Sciatic nerve (tissue), 2 donors: Measurements from ENCODE around the gene TBPL1. TPM values are rescaled to one million over a fixed set of nuclear protein-coding genes. Genes with fewer than 3 reads are reported as not detected.
"Not testable (repeated sequence)": the region's sequence is repeated elsewhere in the genome, so short reads cannot be mapped to it uniquely, and the experiment has no call there.

Experiments
- ATAC-seq: fragments of 200-7000 bp; cut with Tn5 transposase; one replicate; pipeline ENCODE4 v1.9.1; 2020; ENCODE audit warnings: mild to moderate bottlenecking, moderate library complexity
- DNase-seq: peaks from one replicate; pipeline ENCODE4 v3.0.0-alpha.2; 2020; ENCODE audit warnings: low spot score
- intact Hi-C: fragments of 100-400 bp; cut with DNase I; formaldehyde crosslinking; loops from one replicate; pipeline ENCODE4 v1.14.2; 2022
- total RNA-seq: library from RNA; stranded (reverse); fragmentation: NEBNext Ultra II Directional; extraction: Animal tissue kit (Norgen Biotek cat#: 25700); gene quantifications from one replicate; pipeline ENCODE4 v1.2.1, GENCODE V29; 2021
- donor health status: DM: no; HTN: no; CAD: no.
- donor health status: DM: no; HTN: no; CAD: no.

The TBPL1 gene
- total RNA-seq, 1 donor from 2014 or later = 18.5 TPM

DNA sequence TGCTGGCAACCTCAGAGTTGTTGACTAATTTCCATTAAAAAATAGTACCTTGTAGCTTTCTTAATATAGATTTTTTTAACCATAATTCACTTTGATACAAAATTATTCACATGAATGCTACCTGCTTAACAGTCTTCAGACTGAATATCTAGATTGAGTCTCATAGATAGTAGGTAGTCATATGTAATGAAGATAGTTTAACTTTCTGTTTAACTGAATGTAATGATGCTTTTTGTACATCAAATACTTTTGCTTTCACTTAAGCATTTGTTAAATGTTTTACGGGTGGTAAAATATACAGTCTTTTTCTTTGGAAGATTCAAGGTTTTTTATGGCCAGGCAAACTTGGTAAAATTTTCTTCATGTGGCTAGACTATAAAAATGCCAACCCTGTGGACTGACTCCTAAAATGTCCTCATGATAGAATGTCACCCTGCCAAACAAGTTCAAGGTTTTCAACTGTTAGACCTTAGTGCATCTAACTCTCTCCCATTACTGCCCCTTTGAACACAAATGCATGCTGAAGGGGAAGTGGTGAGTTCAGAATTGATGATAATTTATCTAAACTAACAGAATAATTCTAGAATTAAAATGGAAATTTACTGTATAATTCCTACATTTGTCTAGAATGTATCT lies 16.4 kb downstream of the TBPL1 start:
- DNase-seq (no peak), ATAC-seq (no peak)
- intact Hi-C loops = no loop called here

DNA sequence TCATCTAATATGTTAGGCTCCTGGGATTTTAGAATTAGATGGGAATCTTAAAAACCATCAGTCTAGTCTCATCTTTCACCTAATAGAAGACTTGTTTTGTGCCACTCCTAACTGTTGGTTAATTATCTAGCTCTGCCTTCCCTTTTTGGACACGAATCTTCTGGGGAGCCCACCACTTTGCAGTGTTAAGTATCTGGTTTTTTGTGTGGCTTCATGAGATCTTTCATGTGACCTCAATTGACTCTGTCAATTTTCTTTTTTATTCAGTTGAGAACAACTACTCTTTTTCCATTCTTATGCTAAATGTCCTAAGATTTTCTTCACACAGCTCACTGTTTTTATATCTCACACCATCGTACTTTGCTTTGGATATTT lies 16.9 kb downstream of the TBPL1 start:
- intact Hi-C loops = no loop called here

DNA sequence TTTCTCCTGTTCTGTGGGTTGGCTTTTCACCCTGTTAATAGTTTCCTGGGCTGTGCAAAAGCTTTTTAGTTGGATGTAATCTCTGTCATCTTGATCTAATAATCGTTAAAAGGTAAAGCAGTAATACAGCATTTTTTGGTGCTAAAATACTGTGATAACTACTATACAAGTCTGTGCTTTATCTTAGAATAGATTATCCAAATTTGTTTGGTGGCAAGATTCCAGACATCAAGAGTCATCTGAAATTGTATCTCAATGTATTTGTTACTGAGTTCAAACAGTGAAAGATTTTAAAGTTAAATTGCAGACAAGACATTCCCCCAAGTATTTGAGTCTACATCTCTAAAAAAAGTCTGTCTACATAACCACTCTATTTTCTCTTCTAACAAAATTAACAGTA lies 18.8 kb downstream of the TBPL1 start:
- intact Hi-C loops = no loop called here
- no peak for ATAC-seq
- no peak for DNase-seq

More for the DNA sequence above, 16.9 kb downstream of the TBPL1 start:
- ATAC-seq = no peak
- DNase-seq = no peak

DNA sequence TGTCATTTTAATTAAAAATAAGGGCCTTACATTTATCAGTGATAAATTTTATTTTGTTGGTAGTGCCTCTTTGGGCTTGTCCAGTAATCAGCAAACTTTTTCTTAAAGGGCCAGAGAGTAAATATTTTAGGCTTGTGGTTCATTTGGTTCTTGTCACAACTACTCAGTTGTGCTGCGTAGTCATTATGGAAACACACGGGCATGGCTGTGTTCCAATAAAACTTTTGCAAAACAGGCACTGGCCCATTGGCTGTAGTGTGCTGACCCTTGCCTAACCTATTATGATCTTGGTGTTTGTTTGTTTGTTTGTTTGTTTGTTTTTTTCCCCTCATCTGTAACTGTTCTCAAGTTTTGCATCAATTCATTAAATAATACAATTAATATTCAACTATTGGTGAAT lies 19.4 kb downstream of the TBPL1 start:
- no peak for DNase-seq
- ATAC-seq = no peak
- intact Hi-C loops = no loop called here

DNA sequence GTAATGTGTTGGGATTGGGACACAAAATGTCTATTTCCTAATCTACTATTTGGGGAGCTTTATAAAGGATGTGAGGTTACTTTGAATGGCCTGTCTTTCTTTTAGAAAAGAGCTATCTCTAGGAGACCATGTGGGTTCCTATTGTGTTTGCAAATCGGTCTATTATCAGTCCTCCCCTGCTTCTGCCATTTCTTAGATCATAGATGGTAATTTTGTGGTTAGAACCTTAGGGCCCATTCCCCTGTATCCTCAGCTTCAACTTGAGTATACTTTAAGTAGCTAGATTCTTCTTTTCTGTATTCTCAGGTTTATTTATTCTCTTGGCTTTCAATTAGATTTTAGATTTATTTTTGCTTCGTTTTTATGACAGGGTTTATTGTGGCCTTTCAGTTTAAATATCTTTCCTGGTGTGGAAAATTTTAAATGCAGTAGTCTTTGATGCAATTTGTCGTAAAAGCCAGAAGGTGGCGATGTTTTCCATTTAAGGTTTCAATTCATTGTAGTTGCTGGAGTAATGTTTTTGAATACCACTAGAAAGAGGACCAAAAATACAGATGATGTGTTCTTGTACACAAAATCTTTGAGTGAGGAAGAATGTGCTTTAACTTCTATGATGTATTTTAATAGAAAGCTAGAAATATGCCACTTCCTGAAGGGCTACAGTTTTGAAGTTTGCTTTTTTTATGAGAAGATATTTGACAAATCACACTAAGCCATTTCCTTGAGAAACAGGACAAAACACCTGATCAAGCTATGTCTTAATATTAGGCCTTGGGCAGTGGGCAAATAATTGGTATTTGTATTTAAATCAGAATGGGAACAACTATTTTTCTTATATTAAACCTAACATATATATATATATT lies 20.3 kb downstream of the TBPL1 start:
- intact Hi-C loops = no loop called here
- DNase-seq (no peak), ATAC-seq (peak; percentile 57)

DNA sequence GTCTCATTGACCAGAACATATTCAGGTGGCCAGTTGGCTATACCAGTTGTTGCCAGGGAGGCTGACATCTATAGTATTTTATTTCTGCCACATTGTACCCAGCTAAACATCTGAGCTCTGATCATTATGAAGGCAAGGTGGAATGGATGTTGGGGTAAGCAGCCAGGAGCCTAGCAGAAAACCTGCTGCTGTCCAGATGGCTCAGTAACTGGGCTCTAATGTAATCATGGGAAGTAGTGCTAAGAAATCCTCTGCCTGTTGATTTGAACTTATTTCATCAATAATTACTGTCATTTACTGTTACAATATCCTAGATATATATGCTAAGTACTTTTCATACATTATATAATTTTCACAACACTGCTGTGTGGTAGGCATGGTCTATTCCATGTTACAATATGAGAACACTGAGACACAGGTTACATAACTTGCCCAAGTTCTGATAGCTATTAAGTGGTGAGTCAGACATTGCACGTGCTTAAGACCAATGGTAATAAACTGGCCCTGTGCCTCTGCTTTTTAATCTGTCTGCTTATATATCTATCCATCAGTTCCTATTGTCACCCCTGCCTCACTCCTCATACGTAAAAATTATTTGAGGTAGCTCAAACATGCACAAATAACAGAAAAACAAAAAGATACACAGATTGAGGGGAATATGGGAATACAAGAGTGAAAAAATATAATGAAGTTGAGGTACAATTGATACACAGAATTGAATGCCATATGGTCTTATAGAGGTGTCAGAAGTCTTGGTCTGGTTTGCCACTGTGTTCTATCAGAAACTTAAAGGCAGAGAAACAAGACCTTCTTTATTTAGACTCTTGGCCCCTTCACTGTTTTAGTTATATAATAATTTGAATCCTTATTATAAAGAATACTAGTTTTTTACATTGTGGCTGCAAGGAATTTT lies 25.2 kb downstream of the TBPL1 start:
- intact Hi-C loops = no loop called here
- ATAC-seq (peak; percentile 90), DNase-seq (no peak)

DNA sequence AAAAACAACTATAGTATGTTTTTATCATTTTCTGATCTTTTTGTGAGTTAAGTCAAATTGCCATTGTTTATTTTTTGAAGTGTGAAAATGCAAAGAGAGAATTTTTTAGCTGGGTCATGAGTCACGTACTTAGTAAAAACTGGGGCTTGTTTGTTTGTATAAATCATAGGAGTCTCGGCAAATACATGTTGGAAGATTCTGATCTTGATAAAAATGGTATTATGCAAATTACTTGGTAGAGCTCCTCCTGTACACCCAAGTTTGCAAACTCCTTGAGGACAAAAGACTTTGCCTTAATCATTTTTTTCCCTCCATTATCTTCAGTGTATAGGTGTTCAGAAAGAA lies 25.8 kb downstream of the TBPL1 start:
- DNase-seq = no peak
- intact Hi-C loops = no loop called here
- ATAC-seq = no peak

DNA sequence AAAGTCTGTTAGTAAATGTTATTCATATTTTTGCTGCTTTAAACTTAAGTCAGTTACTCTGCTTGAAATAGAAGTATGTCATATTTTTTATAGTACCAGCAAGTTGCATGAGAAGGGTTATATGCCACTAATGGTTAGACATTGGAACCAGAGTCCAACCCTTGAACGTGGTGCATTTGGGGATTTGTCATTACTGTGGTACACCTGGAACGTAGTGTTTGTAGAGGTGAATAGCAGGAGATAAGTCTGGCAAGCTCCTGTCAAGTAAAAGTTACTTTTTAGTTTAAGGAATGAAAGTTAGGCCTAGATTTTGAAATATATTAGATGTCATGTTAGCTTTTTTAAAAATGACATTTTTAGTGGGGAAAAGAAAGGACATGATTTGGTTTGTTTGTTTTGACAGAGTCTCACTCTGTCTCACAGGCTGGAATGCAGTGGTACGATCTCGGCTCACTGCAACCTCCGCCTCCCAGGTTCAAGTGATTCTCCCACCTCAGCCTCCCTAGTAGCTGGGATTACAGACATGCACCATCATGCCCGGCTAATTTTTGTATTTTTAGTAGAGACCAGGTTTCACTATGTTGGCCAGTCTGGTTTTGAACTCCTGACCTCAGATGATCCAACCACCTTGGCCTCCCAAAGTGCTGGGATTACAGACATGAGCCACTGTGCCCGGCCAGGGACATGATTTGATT lies 26.4 kb downstream of the TBPL1 start:
- intact Hi-C loops, ATAC-seq, DNase-seq: not testable (repeated sequence)

DNA sequence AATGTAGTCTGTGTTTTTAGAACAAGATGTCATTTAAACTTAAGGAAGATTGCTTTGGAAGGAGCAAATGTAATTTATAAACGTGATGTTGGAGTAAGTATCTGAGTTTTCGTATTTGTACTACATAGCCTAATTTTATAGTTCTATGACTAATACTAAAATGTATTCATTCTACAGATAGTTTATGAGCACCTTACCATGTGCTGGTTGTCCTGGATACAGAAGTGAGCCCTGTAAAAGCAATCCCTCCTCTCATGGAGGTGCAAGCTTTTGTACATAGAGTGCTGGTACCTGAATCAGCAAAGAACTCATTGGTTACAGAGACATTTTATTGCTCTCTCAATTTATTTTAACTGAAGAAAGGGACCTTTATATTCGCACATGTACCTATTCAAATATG lies 27.1 kb downstream of the TBPL1 start:
- DNase-seq = no peak
- no peak for ATAC-seq
- intact Hi-C loops = no loop called here

DNA sequence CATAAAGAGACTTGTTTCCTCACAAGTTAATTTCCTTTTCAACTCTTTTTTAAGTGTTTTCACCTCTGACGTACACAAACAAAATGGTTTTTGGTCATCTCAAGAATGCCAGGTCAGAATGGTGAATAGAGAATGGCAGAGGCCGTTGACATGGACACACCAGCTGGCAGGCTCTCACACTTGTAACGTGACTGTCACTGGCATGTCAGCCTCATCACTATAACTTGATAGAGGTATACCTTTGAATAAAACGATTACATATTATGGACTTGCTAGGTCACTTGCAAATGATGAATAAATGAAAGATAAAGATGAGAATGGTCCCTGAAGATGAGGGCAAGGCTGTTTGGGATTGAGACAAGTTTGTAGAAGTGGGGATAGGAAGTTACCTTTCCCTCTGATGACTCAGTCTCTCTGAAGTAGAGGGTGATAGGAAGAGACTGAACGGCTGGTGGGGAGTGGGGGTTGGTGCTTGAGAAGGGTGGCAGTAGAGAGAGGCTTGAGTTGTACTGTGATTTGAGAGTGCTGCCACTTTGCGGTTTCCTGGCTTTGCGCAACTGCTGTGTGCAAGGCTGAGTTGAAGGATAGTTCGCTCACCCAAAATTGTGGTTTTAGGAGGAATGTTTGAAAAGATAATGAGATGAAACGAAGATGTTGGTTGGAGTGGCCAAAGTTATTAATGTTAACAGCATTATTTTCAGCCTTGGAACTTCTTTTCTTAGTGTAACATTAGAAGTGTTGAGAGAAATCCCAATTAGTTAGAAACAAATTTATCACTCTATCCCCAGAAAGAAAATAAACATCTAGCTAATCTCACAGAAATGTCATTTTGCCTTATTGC lies 30.3 kb downstream of the TBPL1 start:
- DNase-seq = no peak
- intact Hi-C loops = no loop called here
- ATAC-seq = no peak

DNA sequence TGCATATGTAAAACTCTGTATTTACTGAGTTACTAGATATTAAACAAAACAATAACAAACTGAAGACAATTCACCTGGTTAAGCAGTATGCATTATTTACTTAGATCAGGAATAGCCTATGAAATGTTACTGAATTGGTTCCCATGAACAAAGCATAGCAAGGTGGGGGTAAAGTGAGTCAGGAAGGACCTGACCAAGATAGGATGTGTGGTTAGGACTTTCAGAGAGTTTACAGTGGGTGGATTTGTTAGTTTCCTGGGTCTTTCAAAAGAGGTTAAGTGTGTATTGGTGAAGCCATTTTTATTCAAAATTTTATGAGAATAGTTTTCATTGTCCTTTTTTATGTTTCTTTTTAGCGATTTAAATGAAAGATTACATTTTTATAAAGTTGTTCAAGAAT lies 32.9 kb downstream of the TBPL1 start:
- no peak for ATAC-seq
- intact Hi-C loops = no loop called here
- DNase-seq = no peak

DNA sequence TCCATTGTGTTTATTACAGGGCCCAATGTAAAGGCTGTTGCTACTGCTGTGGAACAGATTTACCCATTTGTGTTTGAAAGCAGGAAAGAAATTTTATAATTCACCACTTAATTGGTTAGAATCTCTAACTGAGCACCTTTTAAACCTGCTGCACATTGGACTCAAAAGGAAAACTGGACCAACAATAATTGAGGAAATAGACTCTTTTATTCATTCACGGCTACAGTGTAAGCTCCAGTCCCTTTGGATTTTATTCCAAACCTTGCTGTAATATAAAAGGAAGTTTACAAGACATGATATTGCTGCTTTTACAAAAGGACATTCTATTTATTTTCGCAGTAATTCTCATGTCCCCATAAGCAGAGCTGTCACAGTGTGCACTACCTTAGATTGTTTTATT lies 33.9 kb downstream of the TBPL1 start:
- intact Hi-C loops = no loop called here
- DNase-seq = no peak

DNA sequence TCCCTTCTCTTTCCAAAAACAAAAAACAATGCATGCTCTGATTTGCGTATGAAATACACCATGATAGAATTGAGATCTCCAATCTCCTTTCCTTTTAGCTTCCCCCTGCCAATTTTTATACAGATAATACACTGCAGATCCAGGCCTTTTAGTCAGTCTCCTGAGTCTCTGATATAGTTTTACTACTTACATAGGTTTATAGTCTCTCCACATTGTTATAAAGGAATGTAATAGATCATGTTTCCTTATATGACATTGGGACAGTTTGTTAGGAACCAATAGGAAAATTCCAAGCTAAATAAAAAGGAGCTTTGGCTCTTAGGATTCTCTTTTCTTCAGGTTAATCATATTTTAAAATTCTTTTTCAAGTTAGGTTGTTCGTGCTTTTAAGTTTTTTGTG lies 36.5 kb downstream of the TBPL1 start:
- ATAC-seq (no peak), DNase-seq (no peak)
- intact Hi-C loops = no loop called here

More for the DNA sequence above, 33.9 kb downstream of the TBPL1 start:
- ATAC-seq = no peak

DNA sequence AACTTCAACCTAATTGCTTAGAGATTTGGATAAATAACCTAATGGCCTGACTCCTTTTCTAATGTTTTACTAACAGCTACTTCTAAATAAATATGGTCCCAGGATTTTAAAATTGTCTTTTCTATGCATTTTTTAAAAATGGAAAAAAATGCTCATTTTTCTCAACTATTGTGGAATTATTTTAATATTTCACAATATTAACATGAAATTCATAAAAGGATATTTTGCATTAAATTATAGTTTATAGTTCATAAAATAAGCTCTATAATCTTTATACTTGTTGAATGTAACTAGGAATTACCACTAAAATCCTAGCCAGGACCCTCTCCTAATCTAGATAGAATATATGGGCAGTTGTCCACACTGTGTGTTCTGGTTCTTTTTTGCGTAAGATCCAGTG lies 37.3 kb downstream of the TBPL1 start:
- intact Hi-C loops = loop anchor here (10.0 kb wide), 1 partner anchor 54 kb away; no protein-coding TSS in a partner anchor
- DNase-seq (no peak), ATAC-seq (no peak)

DNA sequence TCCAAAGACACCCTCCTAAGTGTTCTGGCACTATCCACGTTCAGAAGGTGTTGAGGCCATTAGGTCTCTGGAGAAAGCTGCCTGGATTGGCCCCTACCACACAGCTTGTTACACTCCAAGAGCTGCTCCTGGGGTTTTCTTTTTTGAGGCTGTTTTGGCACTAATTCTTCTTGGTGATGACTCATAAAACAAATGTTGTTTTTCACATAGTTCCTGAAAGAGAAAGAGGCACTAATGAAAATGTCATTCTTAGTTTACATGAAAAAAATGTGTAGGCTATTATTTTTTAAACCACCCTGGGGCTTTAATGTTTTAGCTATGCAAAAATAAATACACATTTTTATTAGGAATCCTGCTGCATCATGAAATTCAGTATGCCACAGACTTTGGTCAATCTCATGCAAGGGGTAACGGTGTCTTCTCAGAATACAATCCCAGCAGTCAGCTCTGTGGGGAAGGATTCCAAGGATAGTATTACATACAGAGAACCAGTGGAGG lies 38.1 kb downstream of the TBPL1 start:
- DNase-seq (no peak), ATAC-seq (peak; percentile 62)
- intact Hi-C loops = loop anchor here (10.0 kb wide), 1 partner anchor 54 kb away; no protein-coding TSS in a partner anchor

DNA sequence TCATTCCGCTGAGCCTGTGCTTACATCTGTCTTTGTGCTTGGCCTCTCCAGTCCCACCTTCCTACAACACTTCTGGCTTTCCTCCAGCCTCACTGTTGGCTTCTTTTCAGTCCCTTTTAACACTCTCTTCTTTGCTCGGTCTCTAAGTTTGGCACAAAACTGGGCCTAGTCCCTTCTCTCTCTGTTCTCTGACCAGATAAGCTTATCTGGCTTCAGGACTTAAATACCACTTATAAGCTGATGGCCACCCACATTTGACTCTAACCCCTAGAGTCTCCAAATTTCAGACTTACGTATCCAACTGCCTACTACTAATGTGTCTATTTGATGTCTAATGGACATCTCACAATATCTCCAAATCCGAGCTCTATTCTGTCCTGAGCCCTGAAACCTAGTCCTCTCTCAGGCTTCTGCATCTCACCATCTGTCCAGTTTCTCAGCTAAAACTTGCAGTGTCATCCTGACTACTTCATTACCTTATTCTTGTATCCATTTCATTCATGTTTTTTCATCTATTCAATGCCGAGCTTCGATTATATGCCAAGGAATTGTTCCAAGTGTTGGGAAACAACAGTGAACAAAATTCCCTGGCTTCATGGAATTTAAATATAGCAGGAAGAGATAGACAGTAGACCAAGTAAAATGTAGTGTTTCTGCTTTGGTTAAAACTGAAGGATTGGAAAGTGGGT lies 40.1 kb downstream of the TBPL1 start:
- ATAC-seq (peak; percentile 34), DNase-seq (no peak)
- intact Hi-C loops = loop anchor here (10.0 kb wide), 1 partner anchor 52 kb away; no protein-coding TSS in a partner anchor

DNA sequence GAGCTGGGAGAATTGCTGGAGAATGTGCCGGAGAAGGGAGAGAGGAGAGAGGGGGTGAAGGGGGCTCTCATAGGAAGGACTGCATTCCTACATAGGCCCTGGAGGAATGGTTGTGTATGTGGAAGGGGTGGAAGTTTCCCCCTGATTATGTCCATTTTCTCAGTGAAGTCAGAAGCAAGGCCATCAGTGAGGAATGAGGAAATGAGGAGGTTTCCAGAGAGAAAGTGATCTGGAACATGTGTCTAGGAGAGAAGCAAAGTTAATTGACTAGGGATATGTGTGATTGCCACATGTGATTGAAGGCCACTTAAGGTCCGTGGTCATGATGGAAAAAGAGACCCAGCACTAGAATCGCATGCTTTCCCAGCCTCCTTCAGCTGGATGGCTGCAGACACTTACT lies 42.3 kb downstream of the TBPL1 start:
- no peak for ATAC-seq
- DNase-seq = no peak
- intact Hi-C loops = loop anchor here (10.0 kb wide), 1 partner anchor 50 kb away; no protein-coding TSS in a partner anchor
